Lower leg skin (tissue), 4 donors: ENCODE measurements around the gene FBLN2. TPM values are rescaled to one million over a fixed set of nuclear protein-coding genes. Genes with fewer than 3 reads are reported as not detected.

Experiments
- DNase-seq, 2 donors: peaks; one replicate each; pipeline ENCODE4 v3.0.0-alpha.2; 2019; ENCODE audit warnings: low spot score in 2 of 2
- H3K4me3 ChIP-seq: fragments of 200-600 bp; sonication (generic); 2 replicates; pipeline ENCODE4 v1.5.1; 2017; ENCODE audit warnings: mild to moderate bottlenecking, low read depth; ENCODE audit not compliant: poor library complexity, severe bottlenecking
- CTCF ChIP-seq, 3 donors: fragments of 450-650 bp; IDR thresholded peaks; one replicate each; pipeline ENCODE4 v1.5.1; 2016; ENCODE audit warnings: antibody characterized with exemption in 3 of 3, mild to moderate bottlenecking in 3 of 3, moderate library complexity in 2 of 3
- POLR2A ChIP-seq, 2 donors: fragments of 450-650 bp; IDR thresholded peaks; one replicate each; pipeline ENCODE4 v1.6.1; 2016 to 2017; ENCODE audit warnings: antibody characterized with exemption in 2 of 2, mild to moderate bottlenecking in 1 of 2, moderate library complexity in 1 of 2
- WGBS, 2 donors: methylation state at CpG; one replicate each; pipeline ENCODE4 v1.1.5; 2018; 5-methylcytosine and 5-hydroxymethylcytosine counted together
- intact Hi-C: fragments of 100-400 bp; cut with DNase I; formaldehyde crosslinking; loops from one replicate; pipeline ENCODE4 v1.15.0; 2023; ENCODE audit warnings: low total_unique reads
- total RNA-seq, 4 donors: library from RNA; depleted of rRNA; stranded (reverse); fragments of >200 nt; gene quantifications; one replicate each; pipeline ENCODE4 v1.1.0, GENCODE V29; 2016

The FBLN2 gene
- total RNA-seq, 4 donors from 2014 or later = 40.1 to 153 (median 64.0) TPM

DNA sequence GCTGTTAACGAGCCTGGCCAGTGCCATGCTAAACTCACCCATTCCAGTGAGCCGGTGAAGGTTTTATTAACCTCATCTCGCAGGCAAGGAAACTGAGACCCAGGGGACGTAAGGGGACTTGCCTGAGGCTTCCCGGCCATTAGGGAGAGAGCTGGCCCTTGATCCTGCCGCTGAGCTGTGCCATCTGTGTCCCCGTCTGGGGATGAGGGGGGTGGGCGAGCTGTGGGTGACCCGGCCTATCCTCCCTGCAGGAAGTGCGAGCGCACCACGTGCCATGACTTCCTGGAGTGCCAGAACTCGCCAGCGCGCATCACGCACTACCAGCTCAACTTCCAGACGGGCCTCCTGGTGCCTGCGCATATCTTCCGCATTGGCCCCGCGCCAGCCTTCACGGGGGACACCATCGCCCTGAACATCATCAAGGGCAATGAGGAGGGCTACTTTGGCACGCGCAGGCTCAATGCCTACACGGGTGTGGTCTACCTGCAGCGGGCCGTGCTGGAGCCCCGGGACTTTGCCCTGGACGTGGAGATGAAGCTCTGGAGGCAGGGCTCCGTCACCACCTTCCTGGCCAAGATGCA, 88.5 kb downstream of the FBLN2 start:
- no peak overlapping the region for H3K4me3 ChIP-seq
- intact Hi-C loops = no loop called here
- 78 to 87% methylated on average over 31 of the region's 31 CpGs for WGBS, 2 donors
- DNase-seq = no peak
- no peak for TF ChIP-seq POLR2A (IDR thresholded peaks at IDR 0.05)
- TF ChIP-seq CTCF (IDR thresholded peaks at IDR 0.05) = no peak

DNA sequence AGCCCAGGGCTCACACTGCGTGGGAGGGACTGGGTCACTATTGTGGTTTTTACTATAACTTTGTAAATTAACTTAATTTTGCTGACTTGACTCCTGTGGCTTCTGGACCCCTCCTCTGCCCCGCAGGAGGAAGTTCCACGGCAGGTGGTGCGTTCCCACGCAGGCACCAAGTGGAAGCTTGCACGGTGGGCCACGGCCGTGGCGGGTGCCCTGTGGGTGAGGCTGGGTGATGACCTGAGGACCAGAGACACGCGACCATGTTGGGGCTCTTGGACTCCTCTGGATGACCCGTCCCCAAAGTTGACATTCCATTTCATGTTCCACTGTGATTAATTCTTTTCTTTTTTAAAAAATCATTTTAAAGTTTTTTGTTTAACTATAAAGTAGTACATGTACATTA, 89.0 kb downstream of the FBLN2 start:
- no peak for DNase-seq
- TF ChIP-seq CTCF (IDR thresholded peaks at IDR 0.05) = no peak
- no peak for TF ChIP-seq POLR2A (IDR thresholded peaks at IDR 0.05)
- intact Hi-C loops = no loop called here
- H3K4me3 ChIP-seq = no peak overlapping the region
- 85 to 89% methylated on average over 12 of the region's 12 CpGs for WGBS, 2 donors

GRCh38 chr3:13638927-13639326, 90.0 kb downstream of the FBLN2 start:
- TF ChIP-seq CTCF (IDR thresholded peaks at IDR 0.05) (no peak), POLR2A (IDR thresholded peaks at IDR 0.05) (no peak)
- DNase-seq = no peak
- WGBS, 2 donors = 47 to 59% methylated on average over 16 to 17 of the region's 17 CpGs

DNA sequence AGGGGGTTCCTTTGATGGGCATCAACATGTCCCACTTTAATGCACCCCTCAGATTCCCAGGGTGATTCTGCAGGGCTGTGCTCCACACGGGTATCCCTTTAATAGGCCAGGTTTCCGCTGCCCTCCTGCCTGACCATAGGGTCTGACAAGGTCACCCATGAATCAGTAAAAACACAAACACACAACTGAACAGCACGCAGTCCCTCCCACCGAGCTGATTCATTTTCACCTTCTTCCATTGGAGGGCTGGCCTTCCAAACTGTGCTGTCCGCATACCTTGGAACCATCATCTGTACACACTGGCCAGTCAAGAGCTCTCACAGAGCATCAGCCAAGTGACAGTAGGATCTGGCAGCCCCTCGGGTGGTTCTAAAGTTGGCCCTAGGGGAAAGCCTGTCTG, 93.7 kb downstream of the FBLN2 start:
- intact Hi-C loops = no loop called here
- TF ChIP-seq CTCF (IDR thresholded peaks at IDR 0.05) = no peak
- TF ChIP-seq POLR2A (IDR thresholded peaks at IDR 0.05) = no peak
- no peak overlapping the region for H3K4me3 ChIP-seq
- WGBS, 2 donors = 72 to 80% methylated on average over 6 of the region's 6 CpGs
- no peak for DNase-seq

More at GRCh38 chr3:13638927-13639326, 90.0 kb downstream of the FBLN2 start:
- H3K4me3 ChIP-seq = no peak overlapping the region
- intact Hi-C loops = no loop called here

DNA sequence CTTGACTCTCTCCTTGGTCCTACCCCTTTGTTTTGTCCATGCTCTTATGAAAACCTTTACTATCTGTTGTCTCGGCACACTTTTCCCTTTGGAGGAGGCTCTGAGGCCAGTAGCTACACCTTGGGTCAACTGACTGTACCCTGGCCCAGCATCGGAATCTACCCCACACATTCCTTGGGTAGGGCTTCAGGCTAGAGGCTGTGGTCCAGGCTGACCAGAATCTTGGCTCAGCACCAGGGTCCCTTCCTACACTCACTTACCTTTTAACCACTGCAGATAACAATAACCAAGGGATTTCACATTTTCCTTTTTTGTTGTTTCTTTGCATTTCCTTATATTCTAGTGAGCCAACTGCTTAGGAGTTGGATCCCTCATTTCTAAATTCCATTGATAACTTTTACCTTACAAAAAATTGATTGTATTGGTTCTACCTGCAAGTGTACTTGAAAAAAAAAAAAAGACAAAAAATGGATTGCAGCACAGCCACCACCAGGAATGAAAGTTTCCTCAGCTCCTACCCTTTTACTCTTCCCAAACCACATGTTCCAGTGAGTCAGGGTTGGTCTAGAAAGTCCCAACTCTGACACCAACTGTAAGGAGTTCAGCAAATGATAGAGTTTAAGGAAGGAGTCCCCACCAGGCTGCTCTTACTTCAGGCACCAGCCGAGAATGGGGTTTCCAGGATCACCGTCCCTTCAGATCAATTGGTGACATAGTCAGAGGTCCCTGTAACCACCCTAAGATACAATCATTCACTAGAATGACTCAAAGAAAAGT, 95.6 kb downstream of the FBLN2 start:
- intact Hi-C loops = no loop called here
- TF ChIP-seq CTCF (IDR thresholded peaks at IDR 0.05) (no peak), POLR2A (IDR thresholded peaks at IDR 0.05) (no peak)

More for the DNA sequence above, 95.6 kb downstream of the FBLN2 start:
- no peak for DNase-seq
- H3K4me3 ChIP-seq = no peak overlapping the region
- 75 to 81% methylated on average over 4 of the region's 4 CpGs for WGBS, 2 donors
